ENCODE results near the gene C13orf42. TPM values are rescaled to one million over a fixed set of nuclear protein-coding genes. Genes with fewer than 3 reads are reported as not detected.

Gene C13orf42
- total and polyA plus RNA-seq, 10 of the 15 experiments (the other 5 are each of a cell fraction or from before 2014, with no cell fraction given), result not detected

- ChIA-PET POLR2A (no interaction called here), SMC1A (ENCODE audit: uncharacterized antibody, unreplicated experiment) (no interaction called here), CTCF (no interaction called here), RAD21 (ENCODE audit: unreplicated experiment) (no interaction called here)
- TF ChIP-seq FOXK2 (IDR thresholded peaks at IDR 0.05) (no peak), E2F8 (IDR thresholded peaks at IDR 0.05; ENCODE audit: low read depth, partially characterized antibody) (no peak), GATAD2B (conservative IDR thresholded peaks at IDR 0.05; ENCODE audit: low read depth) (no peak), MXI1 (IDR thresholded peaks at IDR 0.05; ENCODE audit: low read depth, low read length) (no peak), MEF2A (IDR thresholded peaks at IDR 0.05; ENCODE audit: insufficient read depth, low read depth, low read length) (no peak)
- ATAC-seq (no peak), FAIRE-seq (no peak), DNase-seq (ENCODE audit: low read depth, low spot score) (no peak)
- no peaks in the 10 kb centered on the region for H3K9me3 ChIP-seq (replicated peaks; ENCODE audit: control insufficient read depth, insufficient read depth, low read length)
- no peak overlapping the region for H2AFZ ChIP-seq (ENCODE audit: control insufficient read depth, low read depth, low read length)
- H4K20me1 ChIP-seq (ENCODE audit: control insufficient read depth, insufficient read depth), result no peaks in the 10 kb centered on the region
- no peaks in the 10 kb centered on the region for H3K36me3 ChIP-seq (ENCODE audit: control insufficient read depth in 2 of 2, insufficient read depth in 2 of 2, low read length in 1 of 2)
- 94% methylated on average over 3 of the region's 3 CpGs for WGBS (ENCODE audit: insufficient coverage, insufficient replicate concordance, low lambda C conversion rate, missing lambda C conversion rate)
- H3K79me2 ChIP-seq (ENCODE audit: control insufficient read depth, insufficient read depth, low read length), result no peaks in the 10 kb centered on the region
- in situ Hi-C loops (cut with MboI) (no loop called here), intact Hi-C loops (cut with micrococcal nuclease; ENCODE audit: unreplicated experiment) (no loop called here)
- no TSS peak for BruUV-seq (replicated peaks)
- no peak overlapping the region for H3K4me2 ChIP-seq (ENCODE audit: control insufficient read depth, insufficient read depth)
- H3K9ac ChIP-seq (ENCODE audit: control insufficient read depth, insufficient read depth, low read length), result no peak overlapping the region
- H3K4me3 ChIP-seq, result no peak overlapping the region
- peaks cover 2 to 3% of the 10 kb centered on the region in 2 experiments; a peak in 3 of 4 replicates for H3K27me3 ChIP-seq (replicated peaks in 1 of 2; ENCODE audit: control insufficient read depth in 2 of 2, insufficient read depth in 2 of 2, low read length in 1 of 2)
- no peaks in the 10 kb centered on the region for H3K4me1 ChIP-seq (ENCODE audit: control insufficient read depth, insufficient read depth, low read length)
- H3K27ac ChIP-seq (ENCODE audit: control insufficient read depth, insufficient read depth), result no peak overlapping the region
These were observed 76.2 kb downstream of the C13orf42 start for GRCh38 chr13:51034906-51035305.

All from GM12878 (cell line).